ENCODE results near the gene ODAD3.
"Not testable (repeated sequence)": the region's sequence is repeated elsewhere in the genome, so short reads cannot be mapped to it uniquely, and the experiment has no call there.

Gene ODAD3

DNA sequence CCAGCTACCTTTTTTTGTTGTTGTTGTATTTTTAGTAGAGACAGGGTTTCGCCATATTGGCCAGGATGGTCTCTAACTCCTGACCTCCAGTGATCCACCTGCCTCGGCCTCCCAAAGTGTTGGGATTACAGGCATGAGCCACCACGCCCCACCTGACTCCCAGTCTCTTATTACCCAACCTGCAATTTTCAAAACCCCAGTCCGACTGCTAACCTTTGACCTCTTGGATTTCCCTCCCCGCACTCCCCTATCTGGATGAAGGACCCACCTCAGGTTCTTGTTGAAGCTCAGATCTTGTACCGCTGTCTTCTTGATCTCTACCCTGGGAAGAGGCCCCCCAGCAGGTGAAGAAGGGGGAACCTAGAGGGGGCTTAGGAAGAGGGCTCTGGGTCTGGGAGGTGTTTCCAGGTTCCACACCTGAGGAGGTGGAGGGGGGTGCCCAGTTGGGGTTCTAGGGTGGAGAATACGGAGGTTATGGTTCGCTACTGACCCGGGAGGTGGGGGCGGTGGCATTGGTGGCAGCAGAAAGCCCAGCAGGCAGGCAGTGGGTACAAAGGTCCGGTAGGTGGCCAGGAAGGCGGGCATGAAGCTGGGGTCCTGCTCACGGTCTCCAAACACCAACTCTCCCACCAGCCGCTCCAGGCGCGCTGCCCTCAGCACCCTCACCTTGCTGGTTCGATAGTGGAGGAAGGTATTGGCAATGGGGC lies 18.4 kb downstream of the ODAD3 start:
- Histone ChIP-seq H3K27ac (ENCODE audit: low read depth, low read length) (no peak overlapping the region), H3K9ac (ENCODE audit: low read depth, low read length) (no peak overlapping the region), H3K4me1 (ENCODE audit: control insufficient read depth, insufficient read depth, low read length) (peaks cover 6% of the 10 kb centered on the region; the same call in 1 of the 2 replicates), H3K36me3 (ENCODE audit: control insufficient read depth, insufficient read depth, low read length) (peaks cover 4% of the 10 kb centered on the region; the same call in 1 of the 2 replicates), H3K9me3 (ENCODE audit: control insufficient read depth, insufficient read depth, low read length) (no peaks in the 10 kb centered on the region), H3K27me3 (ENCODE audit: control insufficient read depth, insufficient read depth, low read length) (peaks cover 15% of the 10 kb centered on the region), H3K4me3 (ENCODE audit: low read depth, low read length) (no peak overlapping the region)

DNA sequence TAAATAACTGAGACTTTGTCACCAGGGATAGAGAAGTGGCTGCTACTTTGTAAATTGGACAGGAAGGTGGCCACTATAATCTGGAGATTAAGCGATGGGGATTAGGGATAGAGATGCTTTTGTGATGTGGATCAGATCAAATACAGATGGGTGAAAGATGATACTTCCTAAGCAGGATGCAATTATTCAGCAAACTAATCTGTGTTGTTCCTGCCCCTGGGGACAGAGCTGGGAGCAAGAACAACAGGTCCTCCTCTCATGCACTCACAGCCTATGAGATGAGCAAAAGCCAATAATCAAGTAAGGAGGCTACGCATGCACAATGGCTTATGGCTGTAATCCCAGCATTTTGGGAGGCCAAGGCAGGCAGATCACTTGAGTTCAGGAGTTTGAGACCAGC lies 20.4 kb downstream of the ODAD3 start:
- Histone ChIP-seq H3K9me3 (ENCODE audit: control insufficient read depth, insufficient read depth, low read length) (no peaks in the 10 kb centered on the region), H3K27ac (ENCODE audit: low read depth, low read length) (no peak overlapping the region), H3K27me3 (ENCODE audit: control insufficient read depth, insufficient read depth, low read length) (peaks cover 3% of the 10 kb centered on the region; the same call in 1 of the 2 replicates), H3K36me3 (ENCODE audit: control insufficient read depth, insufficient read depth, low read length) (peaks cover 16% of the 10 kb centered on the region; the same call in 1 of the 2 replicates), H3K4me3 (ENCODE audit: low read depth, low read length) (no peak overlapping the region), H3K4me1 (ENCODE audit: control insufficient read depth, insufficient read depth, low read length) (no peaks in the 10 kb centered on the region), H3K9ac (ENCODE audit: low read depth, low read length) (no peak overlapping the region)

DNA sequence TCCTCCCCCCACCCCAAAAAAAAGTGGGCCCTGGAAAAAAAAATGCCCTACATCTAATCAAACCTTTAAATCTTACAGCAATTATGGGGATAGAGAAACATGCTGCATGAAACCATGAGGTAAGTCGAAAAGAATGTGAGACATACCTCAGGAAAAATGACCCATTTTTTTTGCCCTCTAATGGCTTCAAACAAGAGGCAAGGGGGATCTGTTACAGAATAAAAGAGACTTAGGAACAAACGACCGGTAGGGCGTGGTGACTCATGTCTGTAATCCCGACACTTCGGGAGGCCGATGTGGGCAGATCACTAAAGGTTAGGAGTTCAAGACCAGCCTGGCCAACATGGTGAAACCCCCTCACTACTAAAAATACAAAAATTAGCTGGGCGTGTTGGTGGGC lies 24.2 kb downstream of the ODAD3 start:
- H3K27ac ChIP-seq (ENCODE audit: low read depth, low read length), result no peak overlapping the region
- H3K9ac ChIP-seq (ENCODE audit: low read depth, low read length), result no peak overlapping the region
- no peaks in the 10 kb centered on the region for H3K4me1 ChIP-seq (ENCODE audit: control insufficient read depth, insufficient read depth, low read length)
- H3K4me3 ChIP-seq (ENCODE audit: low read depth, low read length), result no peak overlapping the region
- H3K9me3 ChIP-seq (ENCODE audit: control insufficient read depth, insufficient read depth, low read length), result no peaks in the 10 kb centered on the region
- H3K36me3 ChIP-seq (ENCODE audit: control insufficient read depth, insufficient read depth, low read length), result peaks cover 19% of the 10 kb centered on the region; the same call in 1 of the 2 replicates
- no peaks in the 10 kb centered on the region for H3K27me3 ChIP-seq (ENCODE audit: control insufficient read depth, insufficient read depth, low read length)

DNA sequence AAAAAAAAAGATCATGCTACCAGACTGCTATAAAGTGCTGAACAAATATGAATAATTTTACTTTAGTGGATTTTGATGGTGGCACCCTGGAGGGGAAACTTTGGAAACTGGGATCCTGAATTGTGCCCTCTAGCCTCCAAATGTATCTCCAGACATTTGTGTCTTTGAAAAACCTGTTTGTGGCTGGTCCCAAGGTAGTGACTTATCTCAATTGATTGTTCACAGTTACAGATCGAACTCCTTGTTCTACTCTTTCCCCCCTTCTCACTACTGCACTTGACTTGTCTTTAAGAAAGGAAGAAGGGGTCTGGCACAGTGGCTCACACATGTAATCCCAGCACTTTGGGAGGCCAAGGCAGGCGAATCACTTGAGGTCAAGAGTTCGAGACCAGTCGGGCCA lies 26.3 kb downstream of the ODAD3 start:
- peaks cover 31% of the 10 kb centered on the region for H3K36me3 ChIP-seq (ENCODE audit: control insufficient read depth, insufficient read depth, low read length)
- H3K9ac ChIP-seq (ENCODE audit: low read depth, low read length), result no peak overlapping the region
- no peaks in the 10 kb centered on the region for H3K9me3 ChIP-seq (ENCODE audit: control insufficient read depth, insufficient read depth, low read length)
- H3K27ac ChIP-seq (ENCODE audit: low read depth, low read length), result no peak overlapping the region
- H3K4me3 ChIP-seq (ENCODE audit: low read depth, low read length), result no peak overlapping the region
- no peaks in the 10 kb centered on the region for H3K27me3 ChIP-seq (ENCODE audit: control insufficient read depth, insufficient read depth, low read length)
- no peaks in the 10 kb centered on the region for H3K4me1 ChIP-seq (ENCODE audit: control insufficient read depth, insufficient read depth, low read length)

GRCh38 chr19:11406703-11407236 lies 28.2 kb downstream of the ODAD3 start:
- H3K36me3 ChIP-seq (ENCODE audit: control insufficient read depth, insufficient read depth, low read length), result peaks cover 41% of the 10 kb centered on the region
- not testable (repeated sequence) for H3K4me3 ChIP-seq (ENCODE audit: low read depth, low read length); H3K9ac ChIP-seq (ENCODE audit: low read depth, low read length)

DNA sequence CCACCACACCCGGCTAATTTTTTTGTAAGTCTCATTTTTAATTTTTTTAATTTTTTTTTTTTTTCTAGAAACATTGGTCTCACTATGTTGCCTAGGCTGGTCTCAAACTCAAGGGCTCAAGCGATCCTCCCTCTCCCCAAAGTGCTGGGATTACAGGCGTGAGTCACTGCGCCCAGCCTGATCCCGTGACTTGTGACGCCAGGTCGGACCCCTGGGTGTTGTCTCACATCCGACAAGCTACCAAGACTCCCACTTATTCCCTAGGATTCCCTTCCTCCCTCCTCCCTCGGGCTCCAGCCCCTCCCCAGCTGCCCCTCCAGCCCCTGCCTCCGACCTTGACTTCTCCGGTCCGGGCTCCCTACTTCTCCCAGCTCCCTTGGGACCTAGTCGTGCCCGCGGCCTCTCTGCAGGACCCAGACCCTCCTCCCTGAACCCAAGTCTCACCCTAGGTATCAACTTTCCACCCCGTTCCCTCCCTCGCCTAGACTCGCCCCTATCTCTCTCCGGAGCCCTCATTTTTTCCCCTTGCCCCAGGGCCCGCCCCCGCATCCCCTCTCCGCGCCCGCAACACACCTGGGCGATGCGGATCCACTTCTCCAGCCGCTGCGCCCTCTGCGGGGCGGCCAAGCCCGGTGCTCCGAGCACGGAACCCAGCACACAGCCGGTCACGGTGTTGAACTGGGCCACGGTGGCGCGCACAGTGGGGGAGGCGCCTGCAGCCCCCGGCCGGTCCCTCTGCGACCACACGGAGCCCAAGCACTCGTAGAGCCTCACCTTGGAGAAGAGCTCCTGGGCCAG lies 28.9 kb downstream of the ODAD3 start:
- Histone ChIP-seq H3K4me3 (ENCODE audit: low read depth, low read length) (no peak overlapping the region), H3K27me3 (ENCODE audit: control insufficient read depth, insufficient read depth, low read length) (no peaks in the 10 kb centered on the region), H3K4me1 (ENCODE audit: control insufficient read depth, insufficient read depth, low read length) (no peaks in the 10 kb centered on the region), H3K36me3 (ENCODE audit: control insufficient read depth, insufficient read depth, low read length) (peaks cover 39% of the 10 kb centered on the region), H3K9ac (ENCODE audit: low read depth, low read length) (no peak overlapping the region), H3K9me3 (ENCODE audit: control insufficient read depth, insufficient read depth, low read length) (no peaks in the 10 kb centered on the region), H3K27ac (ENCODE audit: low read depth, low read length) (no peak overlapping the region)

More at GRCh38 chr19:11406703-11407236, 28.2 kb downstream of the ODAD3 start:
- H3K9me3 ChIP-seq (ENCODE audit: control insufficient read depth, insufficient read depth, low read length); H3K4me1 ChIP-seq (ENCODE audit: control insufficient read depth, insufficient read depth, low read length); H3K27me3 ChIP-seq (ENCODE audit: control insufficient read depth, insufficient read depth, low read length); H3K27ac ChIP-seq (ENCODE audit: low read depth, low read length): not testable (repeated sequence)

GRCh38 chr19:11404588-11405222 lies 30.2 kb downstream of the ODAD3 start:
- Histone ChIP-seq H3K9ac (ENCODE audit: low read depth, low read length) (no peak overlapping the region), H3K27me3 (ENCODE audit: control insufficient read depth, insufficient read depth, low read length) (no peaks in the 10 kb centered on the region), H3K4me3 (ENCODE audit: low read depth, low read length) (no peak overlapping the region), H3K9me3 (ENCODE audit: control insufficient read depth, insufficient read depth, low read length) (no peaks in the 10 kb centered on the region), H3K36me3 (ENCODE audit: control insufficient read depth, insufficient read depth, low read length) (peaks cover 41% of the 10 kb centered on the region), H3K27ac (ENCODE audit: low read depth, low read length) (no peak overlapping the region), H3K4me1 (ENCODE audit: control insufficient read depth, insufficient read depth, low read length) (no peaks in the 10 kb centered on the region)

DNA sequence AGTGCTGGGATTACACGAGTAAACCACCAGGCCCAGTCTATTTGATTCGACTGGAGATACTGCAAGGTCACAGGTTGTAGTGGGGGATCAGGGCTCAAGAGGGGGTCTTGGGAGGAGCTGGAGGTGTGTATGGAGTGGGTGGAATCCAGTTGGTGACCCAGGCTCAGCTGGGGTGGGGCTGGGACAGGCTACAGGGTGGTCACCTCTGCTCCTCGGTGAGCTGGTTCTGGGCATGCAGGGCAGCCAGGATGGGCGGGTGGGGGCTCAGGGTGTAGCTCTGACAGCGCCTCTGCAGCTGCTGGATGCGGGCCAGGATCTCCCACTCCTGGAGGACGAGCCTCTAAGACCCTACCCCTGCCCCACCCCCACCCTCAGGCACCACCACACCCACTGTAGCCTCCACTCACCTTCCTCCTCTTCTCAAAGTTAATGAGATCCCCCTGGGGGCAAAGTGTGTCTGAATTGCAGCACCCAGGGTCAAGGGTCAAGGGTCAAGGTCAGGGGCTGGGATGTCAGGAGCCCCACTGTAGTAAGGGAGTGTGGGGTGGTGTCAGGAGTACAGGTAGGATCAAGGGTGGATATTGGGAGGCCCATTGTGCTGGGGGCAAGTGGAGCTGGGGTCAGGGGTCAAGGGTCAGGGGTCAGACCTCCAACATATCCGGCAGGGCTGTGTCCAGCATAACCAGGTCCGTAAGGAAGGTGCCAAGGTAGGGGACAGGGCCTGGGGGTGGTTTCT lies 32.9 kb downstream of the ODAD3 start:
- H3K4me3 ChIP-seq (ENCODE audit: low read depth, low read length), result no peak overlapping the region
- H3K36me3 ChIP-seq (ENCODE audit: control insufficient read depth, insufficient read depth, low read length), result peaks cover 48% of the 10 kb centered on the region
- H3K4me1 ChIP-seq (ENCODE audit: control insufficient read depth, insufficient read depth, low read length), result no peaks in the 10 kb centered on the region
- no peaks in the 10 kb centered on the region for H3K27me3 ChIP-seq (ENCODE audit: control insufficient read depth, insufficient read depth, low read length)
- no peak overlapping the region for H3K9ac ChIP-seq (ENCODE audit: low read depth, low read length)
- no peaks in the 10 kb centered on the region for H3K9me3 ChIP-seq (ENCODE audit: control insufficient read depth, insufficient read depth, low read length)
- no peak overlapping the region for H3K27ac ChIP-seq (ENCODE audit: low read depth, low read length)

GRCh38 chr19:11400798-11401197 lies 34.1 kb downstream of the ODAD3 start:
- no peak overlapping the region for H3K9ac ChIP-seq (ENCODE audit: low read depth, low read length)
- no peaks in the 10 kb centered on the region for H3K4me1 ChIP-seq (ENCODE audit: control insufficient read depth, insufficient read depth, low read length)
- no peaks in the 10 kb centered on the region for H3K9me3 ChIP-seq (ENCODE audit: control insufficient read depth, insufficient read depth, low read length)
- no peaks in the 10 kb centered on the region for H3K27me3 ChIP-seq (ENCODE audit: control insufficient read depth, insufficient read depth, low read length)
- no peak overlapping the region for H3K27ac ChIP-seq (ENCODE audit: low read depth, low read length)
- no peak overlapping the region for H3K4me3 ChIP-seq (ENCODE audit: low read depth, low read length)
- H3K36me3 ChIP-seq (ENCODE audit: control insufficient read depth, insufficient read depth, low read length), result peaks cover 52% of the 10 kb centered on the region

GRCh38 chr19:11399667-11400066 lies 35.3 kb downstream of the ODAD3 start:
- Histone ChIP-seq H3K9me3 (ENCODE audit: control insufficient read depth, insufficient read depth, low read length) (no peaks in the 10 kb centered on the region), H3K9ac (ENCODE audit: low read depth, low read length) (no peak overlapping the region), H3K4me3 (ENCODE audit: low read depth, low read length) (no peak overlapping the region), H3K27ac (ENCODE audit: low read depth, low read length) (no peak overlapping the region), H3K4me1 (ENCODE audit: control insufficient read depth, insufficient read depth, low read length) (0 out of 2 replicates have a peak, but pooled peaks cover 4% of the 10 kb centered on the region), H3K27me3 (ENCODE audit: control insufficient read depth, insufficient read depth, low read length) (no peaks in the 10 kb centered on the region), H3K36me3 (ENCODE audit: control insufficient read depth, insufficient read depth, low read length) (peaks cover 47% of the 10 kb centered on the region)

Measured in HUES48 (cell line).